AG09309 (cell line): ENCODE results near the gene BPIFB4.

Source experiments
- DNase-seq: peaks from one replicate; pipeline ENCODE4 v3.0.0-alpha.2; 2010; ENCODE audit warnings: low read depth
- H3K4me3 ChIP-seq: 2 replicates; pipeline ENCODE4 v1.5.1; 2011; ENCODE audit warnings: mild to moderate bottlenecking, low read depth, low read length, moderate library complexity; ENCODE audit not compliant: control insufficient read depth
- CTCF ChIP-seq: IDR thresholded peaks from 2 replicates; pipeline ENCODE4 v1.5.1; 2011; ENCODE audit warnings: mild to moderate bottlenecking, low read depth, low read length, inconsistent platforms; ENCODE audit not compliant: insufficient read depth, control insufficient read depth; ENCODE audit errors: missing control alignments

Gene BPIFB4

GRCh38 chr20:33061658-33062028 lies 17.8 kb upstream of the BPIFB4 start:
- no peak for DNase-seq
- no peak overlapping the region for H3K4me3 ChIP-seq
- TF ChIP-seq CTCF: no peak

- TF ChIP-seq CTCF: no peak
- DNase-seq: no peak
- H3K4me3 ChIP-seq: no peak overlapping the region
These were observed 17.2 kb upstream of the BPIFB4 start for GRCh38 chr20:33062105-33062824.

GRCh38 chr20:33062825-33063149 lies 16.7 kb upstream of the BPIFB4 start:
- TF ChIP-seq CTCF: no peak
- no peak for DNase-seq
- H3K4me3 ChIP-seq: no peak overlapping the region

- DNase-seq: no peak
- H3K4me3 ChIP-seq: no peak overlapping the region
- no peak for TF ChIP-seq CTCF
These were observed 16.2 kb upstream of the BPIFB4 start for GRCh38 chr20:33063271-33063670.

GRCh38 chr20:33064572-33065287 lies 14.7 kb upstream of the BPIFB4 start:
- DNase-seq: no peak

GRCh38 chr20:33065785-33066184 lies 13.7 kb upstream of the BPIFB4 start:
- no peak for DNase-seq
- no peak overlapping the region for H3K4me3 ChIP-seq

More at GRCh38 chr20:33064572-33065287, 14.7 kb upstream of the BPIFB4 start:
- no peak overlapping the region for H3K4me3 ChIP-seq
- TF ChIP-seq CTCF: no peak

More at GRCh38 chr20:33065785-33066184, 13.7 kb upstream of the BPIFB4 start:
- TF ChIP-seq CTCF: no peak
